K562 treated with DMSO at 1 percent for 4 hours (cell line): Measurements from ENCODE around the gene ZFP37. TPM values are rescaled to one million over a fixed set of nuclear protein-coding genes. Genes with fewer than 3 reads are reported as not detected.

Experiments
- total RNA-seq: library from RNA; unstranded; fragments of 300-600 nt; gene quantifications from 2 replicates; pipeline ENCODE4 v1.2.3, GENCODE V29; 2022; ENCODE audit not compliant: insufficient read depth

Gene ZFP37
- 0.21 TPM in 1 of 2 replicates, not detected in the other for total RNA-seq

DNA sequence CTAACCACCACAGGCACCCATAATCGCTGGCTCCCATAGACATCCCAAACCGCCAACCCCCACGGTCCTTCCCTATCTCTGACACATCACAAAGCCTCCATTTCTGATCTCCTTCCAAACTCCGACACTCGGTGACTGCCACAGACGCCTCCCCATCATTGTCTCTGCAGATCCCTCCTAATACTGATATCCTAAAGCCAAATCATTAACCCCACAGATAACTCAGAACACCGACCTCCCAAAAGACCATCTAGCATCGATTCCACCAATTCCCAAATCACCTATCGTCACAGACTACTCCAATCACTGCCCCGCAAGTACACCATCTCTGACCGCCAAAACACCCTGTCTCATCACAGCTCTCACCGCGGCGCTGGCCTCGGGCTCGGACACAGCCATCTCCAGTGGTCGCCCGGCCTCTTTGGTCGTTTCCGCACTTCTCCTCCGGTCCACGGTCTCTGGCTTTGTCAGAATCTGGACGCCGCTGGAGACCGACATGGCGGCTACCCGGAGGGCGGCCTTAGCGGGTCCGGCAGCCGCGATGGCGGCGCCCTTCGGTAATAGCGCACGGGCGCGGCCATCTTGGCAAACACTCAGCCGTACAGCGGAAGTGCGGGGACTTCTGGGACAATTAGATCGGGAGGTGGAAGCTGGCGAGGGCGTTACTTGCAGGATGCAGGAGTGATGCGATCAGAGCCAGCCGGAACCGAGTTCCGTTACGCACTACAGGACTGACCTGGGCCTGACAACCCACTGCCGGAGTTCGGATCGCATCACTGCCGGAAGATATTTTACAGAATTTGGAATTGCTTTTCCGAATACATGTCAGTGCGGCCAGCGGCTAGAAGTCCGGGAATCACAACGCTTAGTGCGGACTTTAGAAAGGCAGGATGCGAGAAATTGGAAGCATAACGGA lies at the start of gene ZFP37:
Gene ZFP37, minus strand, starts transcription at position 534 of the 916 bp plus-strand sequence. Its CDS starts 36 bp downstream, at position 498.

GRCh38 chr9:113011911-113012381 lies 44.6 kb downstream of the ZFP37 start, which contains the start of gene ZNF883:
TSS of gene ZNF883 (minus strand) at chr9:113012192.

Other genes starting within 250 kb of the ZFP37 start
- gene SLC46A2, start 165.8 kb downstream of the ZFP37 start, total RNA-seq = not detected in 2 replicates
- 1.8 TPM in 1 of 2 replicates, not detected in the other for gene ZNF883, start 44.5 kb downstream of the ZFP37 start, total RNA-seq
- gene SLC31A2, start 94.3 kb upstream of the ZFP37 start, total RNA-seq = 1.4 and 2.7 TPM in 2 replicates
- 8.4 and 14.8 TPM in 2 replicates for gene FKBP15, start 164.6 kb upstream of the ZFP37 start, total RNA-seq
- 44.0 and 44.5 TPM in 2 replicates for gene SLC31A1, start 164.8 kb upstream of the ZFP37 start, total RNA-seq
- 30.1 TPM in 2 replicates for gene CDC26, start 218.8 kb upstream of the ZFP37 start, total RNA-seq
- gene PRPF4, start 218.9 kb upstream of the ZFP37 start, total RNA-seq = 21.6 and 23.5 TPM in 2 replicates
- not detected in 2 replicates for gene RNF183, start 246.7 kb upstream of the ZFP37 start, total RNA-seq